GM10266 (cell line): ENCODE measurements around the gene LRMDA.

Experiments used
- DNase-seq: peaks from one replicate; pipeline ENCODE4 v3.0.0; 2012; ENCODE audit errors: extremely low spot score
- CTCF ChIP-seq: IDR thresholded peaks from 2 replicates; pipeline ENCODE4 v1.5.1; 2012; ENCODE audit warnings: mild to moderate bottlenecking, low read depth; ENCODE audit not compliant: control insufficient read depth, insufficient read depth; ENCODE audit errors: missing control alignments

Gene LRMDA

GRCh38 chr10:76168437-76168836, 737.0 kb downstream of the LRMDA start:
- no peak for DNase-seq
- TF ChIP-seq CTCF: no peak

GRCh38 chr10:76169246-76169645, 737.8 kb downstream of the LRMDA start:
- no peak for TF ChIP-seq CTCF
- no peak for DNase-seq

- no peak for DNase-seq
- no peak for TF ChIP-seq CTCF
Measured at GRCh38 chr10:76172020-76172419, 740.6 kb downstream of the LRMDA start.

- DNase-seq: no peak
- no peak for TF ChIP-seq CTCF
Measured at GRCh38 chr10:76175533-76176165, 744.2 kb downstream of the LRMDA start.

GRCh38 chr10:76176166-76176550, 744.7 kb downstream of the LRMDA start:
- DNase-seq: no peak
- TF ChIP-seq CTCF: no peak

- no peak for DNase-seq
- TF ChIP-seq CTCF: no peak
Measured at GRCh38 chr10:76177936-76178335, 746.5 kb downstream of the LRMDA start.

GRCh38 chr10:76178532-76179292, 747.3 kb downstream of the LRMDA start:
- DNase-seq: no peak
- TF ChIP-seq CTCF: no peak
